ENCODE measurements around the gene TEX53.

TEX53 gene

DNA sequence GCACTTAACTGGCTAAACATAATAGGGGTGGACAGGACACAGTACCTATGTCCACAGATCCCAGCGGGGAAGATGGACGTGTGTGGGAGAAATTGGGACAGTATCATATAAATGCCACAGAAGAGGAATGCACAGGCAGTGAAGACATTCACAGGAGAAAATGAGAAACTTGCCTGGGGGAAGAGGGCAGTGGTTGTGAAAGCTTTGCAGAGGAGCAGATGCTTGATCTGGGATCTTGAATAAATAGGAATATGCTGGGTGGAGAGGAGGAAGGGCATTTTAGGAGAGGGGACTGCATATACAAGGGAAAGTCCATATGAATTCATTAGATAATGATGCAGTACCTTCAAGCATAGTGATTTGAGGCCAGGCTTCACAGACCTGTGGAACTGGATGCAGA, 32.9 kb downstream of the TEX53 start:
- TF ChIP-seq YY1 (IDR thresholded peaks at IDR 0.05; ENCODE audit: low read depth), result no peak

DNA sequence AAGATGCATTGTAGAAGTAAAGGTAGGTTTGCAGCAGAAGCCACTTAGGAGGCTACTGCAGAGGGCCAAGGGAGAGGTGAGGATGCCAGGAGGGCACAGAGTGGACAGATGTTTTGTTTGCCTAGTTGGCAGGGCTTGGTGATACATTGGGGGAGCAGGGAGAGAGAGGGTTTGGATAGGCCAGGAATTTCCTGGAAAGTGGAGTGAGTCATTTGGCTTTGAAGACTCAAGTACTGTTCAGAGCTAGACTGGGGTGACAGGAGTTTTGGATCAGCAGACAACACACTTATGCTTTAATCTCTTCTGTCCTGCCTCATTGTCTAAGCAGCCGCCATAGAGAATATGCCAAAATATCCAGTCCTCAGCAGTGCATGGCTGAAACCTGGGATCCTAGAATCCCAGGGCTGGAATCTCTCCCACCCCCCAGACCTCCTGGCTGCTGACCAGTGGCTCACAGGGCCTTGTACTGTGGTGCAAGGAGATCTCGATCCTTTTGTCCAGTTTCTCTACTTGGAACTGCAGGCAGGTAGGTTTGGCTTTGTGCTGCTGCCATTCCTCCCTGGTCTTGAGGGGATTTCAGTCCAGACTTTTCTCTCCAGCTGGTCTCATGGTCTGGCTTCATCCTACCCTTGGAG, 35.5 kb downstream of the TEX53 start:
- TF ChIP-seq USF1 (IDR thresholded peaks at IDR 0.05), result no peak
- TF ChIP-seq ZBTB7A (IDR thresholded peaks at IDR 0.05; ENCODE audit: low read depth), result no peak
- no peak for TF ChIP-seq TEAD4 (IDR thresholded peaks at IDR 0.05)
- TF ChIP-seq NFIC (IDR thresholded peaks at IDR 0.05), result no peak
- no peak for TF ChIP-seq EP300 (IDR thresholded peaks at IDR 0.05; ENCODE audit: borderline replicate concordance)
- no peak for TF ChIP-seq RAD21 (IDR thresholded peaks at IDR 0.05; ENCODE audit: low read depth)
- no peak for TF ChIP-seq YY1 (IDR thresholded peaks at IDR 0.05; ENCODE audit: low read depth)
- TF ChIP-seq CEBPB (IDR thresholded peaks at IDR 0.05), result no peak
- TF ChIP-seq EGR1 (IDR thresholded peaks at IDR 0.05), result no peak
- TF ChIP-seq REST (IDR thresholded peaks at IDR 0.05; ENCODE audit: low read depth), result no peak
- TF ChIP-seq CREB1 (IDR thresholded peaks at IDR 0.05; ENCODE audit: low read depth), result no peak

- no peak for TF ChIP-seq YY1 (IDR thresholded peaks at IDR 0.05; ENCODE audit: low read depth)
- TF ChIP-seq USF1 (IDR thresholded peaks at IDR 0.05), result no peak
- TF ChIP-seq, protein P1, sequence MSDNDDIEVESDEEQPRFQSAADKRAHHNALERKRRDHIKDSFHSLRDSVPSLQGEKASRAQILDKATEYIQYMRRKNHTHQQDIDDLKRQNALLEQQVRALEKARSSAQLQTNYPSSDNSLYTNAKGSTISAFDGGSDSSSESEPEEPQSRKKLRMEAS (IDR thresholded peaks at IDR 0.05), result no peak
- TF ChIP-seq ZBTB7A (IDR thresholded peaks at IDR 0.05; ENCODE audit: low read depth), result no peak
- no peak for TF ChIP-seq NFIC (IDR thresholded peaks at IDR 0.05)
- no peak for TF ChIP-seq TCF12 (IDR thresholded peaks at IDR 0.05; ENCODE audit: low read depth)
- TF ChIP-seq TAF1 (IDR thresholded peaks at IDR 0.05; ENCODE audit: low read depth), result no peak
- TF ChIP-seq CEBPB (IDR thresholded peaks at IDR 0.05), result no peak
- no peak for TF ChIP-seq FOXM1 (IDR thresholded peaks at IDR 0.05; ENCODE audit: borderline replicate concordance, low read depth)
- TF ChIP-seq TEAD4 (IDR thresholded peaks at IDR 0.05), result no peak
- no peak for TF ChIP-seq EP300 (IDR thresholded peaks at IDR 0.05; ENCODE audit: borderline replicate concordance)
- no peak for TF ChIP-seq EGR1 (IDR thresholded peaks at IDR 0.05)
- TF ChIP-seq RAD21 (IDR thresholded peaks at IDR 0.05; ENCODE audit: low read depth), result no peak
- TF ChIP-seq CREB1 (IDR thresholded peaks at IDR 0.05; ENCODE audit: low read depth), result no peak
- no peak for TF ChIP-seq REST (IDR thresholded peaks at IDR 0.05; ENCODE audit: low read depth)
Measured at GRCh38 chr9:114621561-114621960, 36.0 kb downstream of the TEX53 start.

- TF ChIP-seq YY1 (IDR thresholded peaks at IDR 0.05; ENCODE audit: low read depth), result no peak
- no peak for TF ChIP-seq CEBPB (IDR thresholded peaks at IDR 0.05)
- no peak for TF ChIP-seq ZBTB7A (IDR thresholded peaks at IDR 0.05; ENCODE audit: low read depth)
- TF ChIP-seq RAD21 (IDR thresholded peaks at IDR 0.05; ENCODE audit: low read depth), result no peak
- no peak for TF ChIP-seq USF1 (IDR thresholded peaks at IDR 0.05)
- no peak for TF ChIP-seq EGR1 (IDR thresholded peaks at IDR 0.05)
- TF ChIP-seq FOXM1 (IDR thresholded peaks at IDR 0.05; ENCODE audit: borderline replicate concordance, low read depth), result no peak
- no peak for TF ChIP-seq EP300 (IDR thresholded peaks at IDR 0.05; ENCODE audit: borderline replicate concordance)
- TF ChIP-seq NFIC (IDR thresholded peaks at IDR 0.05), result no peak
- no peak for TF ChIP-seq CREB1 (IDR thresholded peaks at IDR 0.05; ENCODE audit: low read depth)
- TF ChIP-seq TAF1 (IDR thresholded peaks at IDR 0.05; ENCODE audit: low read depth), result no peak
- TF ChIP-seq TEAD4 (IDR thresholded peaks at IDR 0.05), result no peak
- TF ChIP-seq, protein P1 (IDR thresholded peaks at IDR 0.05), result no peak
- TF ChIP-seq TCF12 (IDR thresholded peaks at IDR 0.05; ENCODE audit: low read depth), result no peak
- no peak for TF ChIP-seq REST (IDR thresholded peaks at IDR 0.05; ENCODE audit: low read depth)
Measured at GRCh38 chr9:114619191-114619761, 38.3 kb downstream of the TEX53 start.

Measured in Ishikawa (cell line).